GM10266 (cell line): ENCODE measurements around the gene PPP1R1C.
"Not testable (repeated sequence)": the region's sequence is repeated elsewhere in the genome, so short reads cannot be mapped to it uniquely, and the experiment has no call there.

ENCODE experiments used
- DNase-seq: peaks from one replicate; pipeline ENCODE4 v3.0.0; 2012; ENCODE audit errors: extremely low spot score
- TF ChIP-seq, protein P1 (sequence below): IDR thresholded peaks from 2 replicates; pipeline ENCODE4 v1.5.1; 2012; ENCODE audit warnings: mild to moderate bottlenecking, low read depth; ENCODE audit not compliant: control insufficient read depth, insufficient read depth; ENCODE audit errors: missing control alignments

Gene PPP1R1C

DNA sequence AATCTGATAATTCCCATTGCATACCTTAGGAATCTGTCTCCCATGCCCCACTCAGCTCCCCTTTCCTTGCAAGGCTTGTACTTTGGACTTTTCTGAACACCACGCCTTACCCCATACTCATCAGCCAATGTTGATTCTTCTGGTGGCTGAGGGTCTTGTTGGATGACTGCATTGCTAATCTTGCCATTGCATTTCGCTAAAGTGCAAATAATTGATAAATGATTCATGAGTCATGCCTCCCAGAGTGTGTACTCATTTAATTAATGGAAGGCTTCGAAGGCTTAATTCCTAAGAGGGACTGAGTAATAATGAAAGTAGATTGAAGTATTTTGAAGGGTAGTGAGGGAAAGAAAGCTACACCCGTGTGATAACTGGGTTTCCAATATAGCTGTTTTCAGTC is 28.0 kb upstream of the PPP1R1C start:
- TF ChIP-seq, protein P1, sequence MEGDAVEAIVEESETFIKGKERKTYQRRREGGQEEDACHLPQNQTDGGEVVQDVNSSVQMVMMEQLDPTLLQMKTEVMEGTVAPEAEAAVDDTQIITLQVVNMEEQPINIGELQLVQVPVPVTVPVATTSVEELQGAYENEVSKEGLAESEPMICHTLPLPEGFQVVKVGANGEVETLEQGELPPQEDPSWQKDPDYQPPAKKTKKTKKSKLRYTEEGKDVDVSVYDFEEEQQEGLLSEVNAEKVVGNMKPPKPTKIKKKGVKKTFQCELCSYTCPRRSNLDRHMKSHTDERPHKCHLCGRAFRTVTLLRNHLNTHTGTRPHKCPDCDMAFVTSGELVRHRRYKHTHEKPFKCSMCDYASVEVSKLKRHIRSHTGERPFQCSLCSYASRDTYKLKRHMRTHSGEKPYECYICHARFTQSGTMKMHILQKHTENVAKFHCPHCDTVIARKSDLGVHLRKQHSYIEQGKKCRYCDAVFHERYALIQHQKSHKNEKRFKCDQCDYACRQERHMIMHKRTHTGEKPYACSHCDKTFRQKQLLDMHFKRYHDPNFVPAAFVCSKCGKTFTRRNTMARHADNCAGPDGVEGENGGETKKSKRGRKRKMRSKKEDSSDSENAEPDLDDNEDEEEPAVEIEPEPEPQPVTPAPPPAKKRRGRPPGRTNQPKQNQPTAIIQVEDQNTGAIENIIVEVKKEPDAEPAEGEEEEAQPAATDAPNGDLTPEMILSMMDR, result no peak

DNA sequence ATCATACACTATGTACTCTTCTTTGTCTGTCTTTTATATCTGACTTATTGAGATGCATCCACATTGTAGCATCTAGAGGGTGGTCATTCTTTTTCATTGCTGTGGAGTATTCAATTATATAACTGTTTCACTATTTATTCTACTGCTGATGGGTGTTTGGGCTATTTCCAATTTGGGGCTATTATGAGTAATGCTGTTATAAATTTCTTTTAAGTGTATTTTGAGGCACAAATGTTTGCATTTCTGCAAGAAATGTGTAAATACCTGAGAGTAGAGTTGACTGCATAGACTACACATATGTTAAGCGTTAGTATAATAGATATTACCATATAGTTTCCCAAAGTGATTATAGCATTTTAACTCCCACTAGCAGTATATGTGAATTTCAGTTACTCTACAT is 26.9 kb upstream of the PPP1R1C start:
- TF ChIP-seq, protein P1, result no peak
- DNase-seq, result no peak

More for the DNA sequence above, 28.0 kb upstream of the PPP1R1C start:
- no peak for DNase-seq

DNA sequence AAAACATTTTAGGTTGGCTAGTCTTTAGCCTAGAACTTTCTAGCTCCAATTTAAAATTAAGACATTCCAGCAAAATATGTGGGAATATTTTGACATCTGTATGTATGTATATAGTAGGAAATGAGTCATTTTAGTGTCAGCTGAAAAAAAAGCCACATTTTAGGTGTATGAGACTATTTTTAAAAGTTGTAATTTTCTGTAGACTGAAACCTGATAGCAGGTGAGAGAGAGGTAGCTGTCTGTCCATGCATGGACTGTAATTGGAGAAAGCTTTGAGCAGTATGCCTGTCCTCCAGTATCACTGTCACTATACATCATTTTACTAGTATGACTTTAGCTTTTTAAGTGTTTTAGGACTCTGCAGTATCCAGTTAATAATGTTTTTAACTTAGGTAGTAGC is 26.1 kb upstream of the PPP1R1C start:
- no peak for DNase-seq
- TF ChIP-seq, protein P1, result no peak

DNA sequence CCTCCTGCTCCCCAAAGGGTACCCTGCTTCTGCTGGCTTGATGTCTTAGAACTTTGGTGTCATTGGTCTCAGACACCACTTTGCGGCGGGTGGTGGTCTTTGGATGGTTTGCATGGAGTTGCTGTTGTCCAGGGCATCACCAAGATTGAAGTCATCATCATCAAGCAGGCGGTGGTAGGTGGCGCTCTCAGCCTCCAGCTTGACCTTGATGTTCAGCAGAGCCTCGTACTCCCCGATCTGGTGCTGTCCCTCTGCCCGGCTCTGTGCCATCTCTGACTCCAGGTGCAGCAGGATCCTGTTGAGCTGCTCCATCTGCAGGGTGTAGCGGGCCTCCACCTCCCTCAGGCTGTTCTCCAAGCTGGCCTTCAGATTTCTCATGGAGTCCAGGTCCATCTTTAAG is 24.5 kb upstream of the PPP1R1C start:
- TF ChIP-seq, protein P1, result peak; percentile 32

DNA sequence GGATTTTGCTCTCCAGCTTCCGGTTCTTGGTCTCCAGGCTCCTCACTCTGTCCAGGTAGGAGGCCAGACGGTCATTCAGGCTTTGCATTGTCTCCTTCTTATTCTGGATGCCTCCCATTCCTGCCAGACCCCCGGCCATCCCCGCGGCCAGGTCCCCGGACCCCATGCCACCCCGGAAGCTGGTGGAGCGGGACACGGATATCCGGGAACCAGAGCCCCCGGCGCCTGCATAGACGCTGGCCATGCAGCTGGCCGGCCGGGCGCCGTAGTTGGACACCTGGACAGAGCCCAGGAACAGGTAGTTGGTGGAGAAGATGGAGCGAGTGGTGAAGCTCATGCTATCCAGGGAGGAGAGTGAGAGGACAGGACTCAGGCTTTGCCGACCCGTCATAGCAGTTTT is 23.5 kb upstream of the PPP1R1C start:
- TF ChIP-seq, protein P1, result no peak
- no peak for DNase-seq

More for the DNA sequence above, 24.5 kb upstream of the PPP1R1C start:
- DNase-seq, result not testable (repeated sequence)

DNA sequence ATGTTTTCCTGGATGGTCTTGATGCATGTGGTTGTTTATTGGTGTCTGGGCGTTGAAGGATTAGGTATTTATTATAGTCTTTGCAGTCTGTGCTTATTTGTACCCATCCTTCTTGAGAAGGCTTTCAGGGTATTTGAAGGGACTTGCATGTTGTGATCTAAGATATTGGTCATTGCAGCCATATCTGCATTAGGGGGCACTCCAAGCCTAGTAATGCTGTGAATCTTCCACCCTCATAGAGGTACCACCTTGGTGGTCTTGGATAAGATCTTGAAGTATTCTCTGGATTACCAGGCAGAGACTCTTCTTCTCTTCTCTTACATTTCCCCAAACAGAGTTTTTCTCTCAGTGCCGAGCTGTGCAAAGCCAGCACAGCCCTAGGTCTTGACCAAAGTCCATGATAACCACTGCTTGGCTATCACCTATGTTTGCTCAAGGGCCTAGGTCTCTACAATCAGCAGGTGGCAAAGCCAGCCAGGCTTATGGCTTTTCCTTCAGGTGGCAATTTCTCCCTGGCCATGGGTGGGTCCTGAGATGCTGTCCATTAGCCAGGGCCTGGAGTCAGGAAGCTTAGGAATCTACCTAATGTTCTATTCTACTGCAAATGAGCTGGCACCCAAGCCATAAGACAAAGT is 15.4 kb upstream of the PPP1R1C start:
- DNase-seq, result no peak
- TF ChIP-seq, protein P1, result peak; percentile 2

DNA sequence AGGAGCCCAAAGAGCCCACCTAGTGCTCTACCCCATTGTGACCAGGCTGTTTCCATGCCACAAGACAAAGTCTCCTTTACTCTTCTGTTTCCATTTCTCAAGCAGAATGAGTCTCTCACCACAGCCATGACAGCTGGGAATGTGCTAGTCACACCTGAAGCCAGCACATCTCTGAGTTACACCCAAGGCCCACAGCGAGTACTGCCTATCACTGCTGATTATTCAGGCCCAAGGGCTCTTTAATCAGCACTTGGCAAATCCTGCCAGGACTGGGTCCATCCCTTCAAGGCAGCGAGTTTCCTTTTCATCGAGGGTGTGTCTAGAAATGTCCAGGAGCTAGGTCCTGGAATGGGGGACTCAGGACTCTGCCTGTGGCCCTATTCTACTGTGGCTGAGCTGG is 14.6 kb upstream of the PPP1R1C start:
- TF ChIP-seq, protein P1, result no peak
- no peak for DNase-seq
